Measurements from ENCODE around the gene RYR1. TPM values are rescaled to one million over a fixed set of nuclear protein-coding genes. Genes with fewer than 3 reads are reported as not detected.
"Not testable (repeated sequence)": the region's sequence is repeated elsewhere in the genome, so short reads cannot be mapped to it uniquely, and the experiment has no call there.

RYR1 gene
- total RNA-seq, 1 experiment from 2014 or later, result not detected

DNA sequence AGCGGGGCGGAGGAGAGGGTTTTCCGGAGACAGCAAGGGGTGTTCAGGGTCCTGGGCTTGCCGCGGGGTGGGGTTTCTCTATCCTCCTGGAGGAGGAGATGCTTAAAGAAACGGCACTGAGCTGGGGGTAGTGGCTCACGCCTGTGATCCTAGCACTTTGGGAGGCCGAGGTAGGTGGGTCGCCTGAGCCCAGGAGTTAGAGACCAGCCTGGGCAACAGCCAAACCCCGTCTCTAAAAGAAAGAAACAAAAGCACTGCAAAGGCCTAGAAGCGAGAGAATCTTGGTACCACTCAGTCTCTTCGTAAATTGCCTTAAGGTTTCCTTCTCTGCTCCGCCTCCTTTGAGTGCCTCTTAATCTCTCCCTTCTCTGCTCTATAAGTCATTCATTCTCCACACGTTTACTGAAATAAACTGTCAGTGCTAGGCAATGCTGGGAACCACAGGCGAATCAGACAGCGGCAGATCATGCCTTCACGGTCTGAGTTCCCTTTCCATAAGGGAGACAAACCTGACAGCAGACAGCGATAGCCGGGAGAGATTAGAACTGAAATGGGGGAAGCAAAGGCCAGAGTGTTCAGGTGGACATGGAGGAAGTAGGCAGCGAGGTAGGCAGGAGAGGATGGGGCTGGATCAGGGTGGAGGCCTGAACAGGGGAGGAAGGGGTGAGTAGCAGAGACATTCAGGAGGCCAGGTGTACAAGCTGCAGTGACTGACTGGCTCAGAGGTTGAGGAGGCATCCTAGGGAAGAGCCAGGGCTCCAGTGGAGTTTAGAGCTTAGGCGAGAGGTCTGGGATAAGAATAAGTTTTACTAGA is 186.1 kb downstream of the RYR1 start:
- peaks cover 14% of the 10 kb centered on the region for H3K4me1 ChIP-seq (replicated peaks)
- H3K9me3 ChIP-seq (replicated peaks), result no peaks in the 10 kb centered on the region
- peaks cover 41% of the 10 kb centered on the region for H3K36me3 ChIP-seq
- peak overlapping the region; percentile 66 for H3K4me3 ChIP-seq
- H3K27ac ChIP-seq, result peak overlapping the region; percentile 54
- H3K27me3 ChIP-seq (replicated peaks), result no peaks in the 10 kb centered on the region
- DNase-seq (ENCODE audit: low read depth in 1 of 2, low spot score in 2 of 2), result no peak

DNA sequence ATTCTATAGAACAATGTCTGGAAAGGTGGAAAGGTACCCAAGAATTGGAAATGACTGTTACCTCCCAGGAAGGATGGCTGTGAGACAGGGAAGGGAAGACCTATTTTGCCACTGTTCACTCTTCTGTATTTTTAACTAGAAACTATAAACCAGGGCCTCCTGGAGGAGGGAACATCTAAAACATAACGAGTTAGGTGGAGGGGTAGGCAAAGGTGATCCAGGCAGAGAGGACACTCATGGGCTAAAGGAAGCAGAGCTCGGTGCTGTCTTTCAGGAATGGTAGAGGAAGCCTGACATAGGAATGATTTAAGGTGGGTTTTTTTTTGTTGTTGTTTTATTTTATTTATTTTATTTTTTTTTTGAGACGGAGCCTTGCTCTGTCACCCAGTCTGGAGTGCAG is 191.3 kb downstream of the RYR1 start:
- no peaks in the 10 kb centered on the region for H3K27me3 ChIP-seq (replicated peaks)
- peaks cover 5% of the 10 kb centered on the region; the same call in 1 of the 2 replicates for H3K4me1 ChIP-seq (replicated peaks)
- no peaks in the 10 kb centered on the region for H3K9me3 ChIP-seq (replicated peaks)
- H3K36me3 ChIP-seq, result peaks cover 83% of the 10 kb centered on the region
- no peak for DNase-seq (ENCODE audit: low read depth in 1 of 2, low spot score in 2 of 2)
- no peak overlapping the region for H3K4me3 ChIP-seq
- H3K27ac ChIP-seq, result no peak overlapping the region

DNA sequence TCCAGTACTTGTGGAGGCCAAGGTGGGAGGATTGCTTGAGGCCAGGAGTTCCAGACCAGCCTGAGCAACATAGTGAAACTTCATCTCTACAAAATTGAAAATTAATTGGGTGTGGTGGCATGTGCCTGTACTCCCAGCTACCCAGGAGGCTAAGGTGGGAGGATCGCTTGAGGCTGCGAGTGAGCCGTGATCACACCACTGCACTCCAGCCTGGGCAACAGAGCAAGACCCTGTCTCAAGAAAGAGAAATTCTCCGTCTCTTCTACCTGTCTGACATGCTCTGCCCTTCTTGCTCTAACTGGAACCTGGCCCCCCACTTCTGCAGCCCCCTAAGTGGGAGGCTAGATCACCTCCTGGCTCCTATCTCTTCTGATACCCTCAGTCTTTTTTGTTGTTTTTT is 192.9 kb downstream of the RYR1 start:
- Histone ChIP-seq H3K4me3 (no peak overlapping the region), H3K36me3 (peaks cover 79% of the 10 kb centered on the region), H3K27ac (no peak overlapping the region), H3K4me1 (replicated peaks) (no peaks in the 10 kb centered on the region), H3K9me3 (replicated peaks) (no peaks in the 10 kb centered on the region), H3K27me3 (replicated peaks) (no peaks in the 10 kb centered on the region)
- no peak for DNase-seq (ENCODE audit: low read depth in 1 of 2, low spot score in 2 of 2)

DNA sequence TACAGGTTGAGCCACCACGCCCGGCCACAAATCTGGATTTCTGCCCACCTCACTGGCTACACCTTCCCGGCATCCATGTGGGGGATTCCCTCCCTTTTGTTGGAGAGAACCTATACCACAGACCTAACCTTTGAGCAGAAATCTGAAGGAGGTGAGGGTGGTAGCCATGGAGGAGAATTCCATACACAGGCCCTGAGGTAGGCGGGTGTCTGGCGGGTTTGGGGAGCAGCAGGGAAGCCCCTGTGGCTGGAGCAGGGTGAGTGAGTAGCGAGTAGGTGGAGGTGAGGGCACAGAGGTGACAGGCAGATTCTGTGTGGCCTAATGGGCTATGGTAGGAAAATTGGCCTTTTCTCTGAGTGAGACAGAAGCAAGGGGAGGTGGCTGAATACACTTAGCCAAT is 196.1 kb downstream of the RYR1 start:
- H3K27ac ChIP-seq, result no peak overlapping the region
- peaks cover 70% of the 10 kb centered on the region for H3K36me3 ChIP-seq
- H3K4me1 ChIP-seq (replicated peaks), result no peaks in the 10 kb centered on the region
- H3K9me3 ChIP-seq (replicated peaks), result no peaks in the 10 kb centered on the region
- no peak overlapping the region for H3K4me3 ChIP-seq
- DNase-seq (ENCODE audit: low read depth in 1 of 2, low spot score in 2 of 2), result no peak
- no peaks in the 10 kb centered on the region for H3K27me3 ChIP-seq (replicated peaks)

DNA sequence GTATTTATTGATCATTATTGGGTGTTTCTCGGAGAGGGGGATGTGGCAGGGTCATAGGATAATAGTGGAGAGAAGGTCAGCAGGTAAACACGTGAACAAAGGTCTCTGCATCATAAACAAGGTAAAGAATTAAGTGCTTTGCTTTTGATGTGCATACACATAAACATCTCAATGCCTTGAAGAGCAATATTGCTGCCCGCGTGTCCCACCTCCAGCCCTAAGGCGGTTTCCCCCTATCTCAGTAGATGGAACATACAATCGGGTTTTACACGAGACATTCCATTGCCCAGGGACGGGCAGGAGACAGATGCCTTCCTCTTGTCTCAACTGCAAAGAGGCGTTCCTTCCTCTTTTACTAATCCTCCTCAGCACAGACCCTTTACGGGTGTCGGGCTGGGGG is 197.8 kb downstream of the RYR1 start:
- not testable (repeated sequence) for H3K4me1 ChIP-seq (replicated peaks); H3K9me3 ChIP-seq (replicated peaks); H3K4me3 ChIP-seq; DNase-seq (ENCODE audit: low read depth in 1 of 2, low spot score in 2 of 2); H3K27ac ChIP-seq; H3K27me3 ChIP-seq (replicated peaks)
- peaks cover 72% of the 10 kb centered on the region for H3K36me3 ChIP-seq

DNA sequence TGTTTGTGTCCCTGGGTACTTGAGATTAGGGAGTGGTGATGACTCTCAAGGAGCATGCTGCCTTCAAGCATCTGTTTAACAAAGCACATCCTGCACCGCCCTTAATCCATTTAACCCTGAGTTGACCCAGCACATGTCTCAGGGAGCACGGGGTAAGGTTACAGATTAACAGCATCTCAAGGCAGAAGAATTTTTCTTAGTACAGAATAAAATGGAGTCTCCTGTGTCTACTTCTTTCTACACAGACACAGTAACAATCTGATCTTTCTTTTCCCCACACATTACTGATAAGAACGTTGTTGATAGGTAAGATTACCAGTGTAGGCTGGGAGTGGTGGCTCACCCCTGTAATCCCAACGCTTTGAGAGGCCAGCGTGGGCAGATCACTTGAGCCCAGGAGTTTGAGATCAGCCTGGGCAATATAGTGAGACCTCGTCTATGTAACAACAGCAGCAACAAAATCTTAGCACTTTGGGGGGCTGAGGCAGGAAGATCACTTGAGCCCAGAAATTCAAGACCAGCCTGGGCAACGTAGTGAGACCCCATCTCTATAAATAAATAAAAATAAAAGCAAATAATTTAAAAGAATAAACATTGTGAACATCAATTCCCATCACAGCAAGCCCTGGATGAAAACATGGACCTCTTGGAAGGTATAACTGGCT is 198.5 kb downstream of the RYR1 start:
- not testable (repeated sequence) for H3K4me3 ChIP-seq; DNase-seq (ENCODE audit: low read depth in 1 of 2, low spot score in 2 of 2); H3K9me3 ChIP-seq (replicated peaks); H3K27me3 ChIP-seq (replicated peaks); H3K27ac ChIP-seq; H3K4me1 ChIP-seq (replicated peaks)
- peaks cover 73% of the 10 kb centered on the region for H3K36me3 ChIP-seq

DNA sequence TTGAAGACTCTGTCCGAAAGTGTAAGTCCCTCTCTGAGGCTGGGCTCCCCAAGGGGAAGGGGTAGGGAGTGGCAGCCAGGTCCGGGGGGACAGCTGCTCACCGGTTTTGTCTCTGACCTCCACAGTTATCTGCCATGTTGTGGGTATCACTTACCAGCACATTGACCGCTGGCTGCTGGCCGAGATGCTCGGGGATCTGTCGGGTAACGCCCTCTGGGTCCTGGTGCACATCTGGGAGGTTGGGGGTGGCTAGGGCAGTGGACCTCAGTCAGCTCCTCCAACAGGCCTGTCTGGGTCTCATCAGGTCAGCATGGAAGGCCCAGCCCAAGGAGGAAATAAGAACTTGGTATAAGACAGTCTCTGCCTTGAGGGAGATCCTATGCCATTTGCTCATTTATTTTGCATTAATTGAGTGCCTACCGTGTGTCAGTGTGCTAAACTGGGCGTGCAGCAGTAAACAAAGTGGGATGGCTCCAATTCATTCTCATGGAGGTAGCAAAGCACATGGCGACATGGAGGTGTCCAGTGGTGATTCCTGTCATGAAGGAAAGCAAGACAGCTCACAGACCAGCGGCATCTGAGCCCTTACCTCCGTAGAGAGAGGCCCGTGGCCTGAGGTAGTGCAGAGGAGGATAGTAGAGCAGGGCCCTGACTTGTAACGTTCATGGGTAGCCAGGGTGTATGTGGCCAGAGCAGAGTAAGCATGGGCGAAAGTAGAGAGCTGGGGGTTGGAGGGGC is 199.2 kb downstream of the RYR1 start:
- no peak overlapping the region for H3K27ac ChIP-seq
- H3K36me3 ChIP-seq, result peaks cover 71% of the 10 kb centered on the region
- H3K4me3 ChIP-seq, result no peak overlapping the region
- no peak for DNase-seq (ENCODE audit: low read depth in 1 of 2, low spot score in 2 of 2)
- H3K9me3 ChIP-seq (replicated peaks), result no peaks in the 10 kb centered on the region
- H3K4me1 ChIP-seq (replicated peaks), result peaks cover 8% of the 10 kb centered on the region
- no peaks in the 10 kb centered on the region for H3K27me3 ChIP-seq (replicated peaks)

DNA sequence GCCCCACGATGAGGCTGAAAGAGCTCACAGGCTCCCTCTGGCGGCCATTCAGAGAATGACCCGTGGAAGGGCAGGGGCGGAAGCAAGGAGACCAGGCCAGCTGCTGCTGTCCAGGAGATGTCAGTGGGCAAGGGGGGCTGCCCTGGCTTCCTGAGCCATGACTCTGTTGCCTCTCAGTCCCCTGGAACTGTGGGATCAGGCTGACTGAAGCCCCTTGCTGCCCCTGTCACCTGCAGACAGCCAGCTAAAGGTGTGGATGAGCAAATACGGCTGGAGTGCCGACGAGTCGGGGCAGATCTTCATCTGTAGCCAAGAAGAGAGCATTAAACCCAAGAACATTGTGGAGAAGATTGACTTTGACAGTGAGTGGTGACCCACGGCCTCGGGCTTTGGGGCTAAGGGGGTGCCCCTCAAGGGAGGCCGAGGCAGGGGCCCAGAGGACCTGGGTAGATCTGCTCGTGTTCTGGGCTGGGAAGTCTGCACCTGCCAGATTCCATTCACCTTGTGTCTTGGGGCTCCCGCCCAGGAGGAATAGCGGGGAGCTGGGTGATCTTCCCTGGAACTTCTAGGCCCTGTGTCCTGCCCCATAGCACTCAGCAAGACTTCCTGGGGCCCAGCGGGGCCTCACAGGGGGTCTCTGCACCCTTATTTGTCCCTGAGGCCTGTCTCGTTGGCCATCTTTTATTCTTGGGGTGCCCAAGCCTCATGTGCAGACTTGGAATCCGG is 201.4 kb downstream of the RYR1 start:
- Histone ChIP-seq H3K9me3 (replicated peaks) (no peaks in the 10 kb centered on the region), H3K27me3 (replicated peaks) (no peaks in the 10 kb centered on the region), H3K27ac (no peak overlapping the region), H3K36me3 (peaks cover 57% of the 10 kb centered on the region), H3K4me3 (no peak overlapping the region), H3K4me1 (replicated peaks) (peaks cover 8% of the 10 kb centered on the region)
- DNase-seq (ENCODE audit: low read depth in 1 of 2, low spot score in 2 of 2), result peak; percentile 68 to 75

DNA sequence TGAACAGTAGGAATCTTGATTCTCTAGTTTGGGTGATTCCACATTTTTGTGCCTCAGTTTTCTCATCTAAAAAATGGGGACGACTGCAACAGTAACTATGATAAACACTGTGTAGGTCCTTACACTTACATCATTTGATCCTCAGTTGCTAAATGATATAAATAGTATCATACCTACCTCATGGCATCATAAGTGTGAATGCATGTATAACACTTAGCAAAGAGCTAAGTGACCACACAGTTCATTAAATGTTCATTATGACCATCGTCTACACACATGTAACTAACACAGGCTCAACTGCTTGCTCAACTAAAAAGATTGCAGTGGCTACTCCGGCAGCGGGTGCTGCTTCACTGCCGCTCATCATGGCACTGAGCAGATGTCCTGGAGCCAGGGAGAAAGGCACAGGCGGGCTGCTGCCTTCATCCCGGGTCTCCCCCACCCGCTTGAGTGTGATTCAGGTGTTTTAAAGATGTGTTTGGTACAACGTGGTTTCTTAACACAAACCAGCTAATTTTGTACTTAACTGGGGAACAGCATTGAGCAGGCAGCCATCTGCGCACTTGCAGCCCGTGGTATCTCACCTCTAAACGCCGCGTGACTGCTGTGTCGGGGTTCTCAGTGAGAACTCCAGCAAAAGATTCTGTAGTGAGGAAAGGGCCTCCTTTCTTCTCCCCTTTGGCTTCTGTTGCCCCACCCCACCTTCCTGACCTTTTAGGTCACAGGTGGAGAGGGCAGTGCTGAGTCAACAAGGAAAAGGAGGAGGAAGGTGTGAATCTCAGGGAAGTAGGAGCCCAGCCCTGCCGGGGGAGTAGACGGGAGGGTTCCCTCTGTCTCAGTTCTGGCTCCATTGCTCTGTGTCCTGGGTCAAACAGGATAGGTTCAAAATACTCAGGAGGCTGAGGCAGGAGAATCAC is 202.2 kb downstream of the RYR1 start:
- Histone ChIP-seq H3K27ac (no peak overlapping the region), H3K27me3 (replicated peaks) (no peaks in the 10 kb centered on the region), H3K9me3 (replicated peaks) (no peaks in the 10 kb centered on the region), H3K36me3 (peaks cover 52% of the 10 kb centered on the region), H3K4me1 (replicated peaks) (peaks cover 8% of the 10 kb centered on the region), H3K4me3 (no peak overlapping the region)
- DNase-seq (ENCODE audit: low read depth in 1 of 2, low spot score in 2 of 2), result no peak

Other genes with a start within 250 kb of the RYR1 start
- 10.5 and 10.6 TPM in 2 replicates for gene DPF1, start 209.5 kb upstream of the RYR1 start, total RNA-seq (2014; rRNA removed; shearing (Covaris generic))
- not detected in 2 replicates for gene PPP1R14A, start 177.3 kb upstream of the RYR1 start, total RNA-seq (2014; rRNA removed; shearing (Covaris generic))
- gene SPINT2, start 169.1 kb upstream of the RYR1 start, total RNA-seq (2014; rRNA removed; shearing (Covaris generic)), result not detected in 2 replicates
- not detected in 2 replicates for gene C19orf33, start 129.4 kb upstream of the RYR1 start, total RNA-seq (2014; rRNA removed; shearing (Covaris generic))
- gene YIF1B, start 117.7 kb upstream of the RYR1 start, total RNA-seq (2014; rRNA removed; shearing (Covaris generic)), result 68.1 and 92.4 TPM in 2 replicates
- gene KCNK6, start 113.8 kb upstream of the RYR1 start, total RNA-seq (2014; rRNA removed; shearing (Covaris generic)), result 0.03 and 0.34 TPM in 2 replicates
- 0.08 TPM in 1 of 2 replicates, not detected in the other for gene CATSPERG, start 97.9 kb upstream of the RYR1 start, total RNA-seq (2014; rRNA removed; shearing (Covaris generic))
- 248 and 454 TPM in 2 replicates for gene PSMD8, start 59.1 kb upstream of the RYR1 start, total RNA-seq (2014; rRNA removed; shearing (Covaris generic))
- gene GGN, start 45.7 kb upstream of the RYR1 start, total RNA-seq (2014; rRNA removed; shearing (Covaris generic)), result 0.47 and 0.71 TPM in 2 replicates
- 0.79 and 1.0 TPM in 2 replicates for gene SPRED3, start 45.0 kb upstream of the RYR1 start, total RNA-seq (2014; rRNA removed; shearing (Covaris generic))
- gene FAM98C, start 30.6 kb upstream of the RYR1 start, total RNA-seq (2014; rRNA removed; shearing (Covaris generic)), result 22.9 and 41.5 TPM in 2 replicates
- not detected in 2 replicates for gene RASGRP4, start 7.5 kb upstream of the RYR1 start, total RNA-seq (2014; rRNA removed; shearing (Covaris generic))
- gene MAP4K1, start 184.3 kb downstream of the RYR1 start, total RNA-seq (2014; rRNA removed; shearing (Covaris generic)), result not detected in 2 replicates
- gene EIF3K, start 185.5 kb downstream of the RYR1 start, total RNA-seq (2014; rRNA removed; shearing (Covaris generic)), result 353 and 543 TPM in 2 replicates
- 193 and 399 TPM in 2 replicates for gene ACTN4, start 214.0 kb downstream of the RYR1 start, total RNA-seq (2014; rRNA removed; shearing (Covaris generic))